ENCODE measurements around the gene CTBP1.

Gene CTBP1

DNA sequence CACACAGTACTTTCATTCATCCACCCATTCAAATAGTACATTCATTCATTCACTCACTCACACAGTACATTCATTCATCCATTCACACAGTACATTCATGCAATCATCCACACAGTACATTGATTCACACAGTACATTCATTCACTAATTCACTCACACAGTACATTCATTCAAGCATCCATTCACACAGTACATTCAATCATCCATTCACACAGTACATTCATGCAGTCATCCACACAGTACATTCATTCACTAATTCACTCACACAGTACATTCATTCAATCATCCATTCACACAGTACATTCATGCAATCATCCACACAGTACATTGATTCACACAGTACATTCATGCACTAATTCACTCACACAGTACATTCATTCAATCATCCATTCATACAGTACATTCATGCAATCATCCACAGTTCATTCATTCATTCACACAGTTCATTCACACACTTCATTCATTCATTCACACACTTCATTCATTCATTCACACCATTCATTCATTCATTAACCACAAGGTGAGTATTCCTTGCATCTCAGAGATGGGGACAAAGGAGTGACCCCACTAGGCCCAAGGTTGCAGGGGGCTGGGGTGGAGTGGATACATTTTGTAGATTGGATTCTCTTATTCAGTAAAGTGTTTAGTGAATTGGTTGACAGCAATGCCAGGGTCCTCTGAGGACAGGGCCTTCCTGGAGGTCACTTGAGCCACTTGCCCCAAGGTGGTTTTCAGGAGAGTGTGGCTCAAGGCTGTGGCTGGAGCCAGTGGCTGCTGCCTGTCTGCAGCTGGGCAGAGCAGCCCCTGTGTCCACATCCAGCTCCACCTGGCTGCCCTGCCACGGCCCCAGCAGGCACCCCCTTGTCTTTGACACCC is 72.3 kb downstream of the CTBP1 start:
- no peaks in the 10 kb centered on the region for H3K36me3 ChIP-seq (ENCODE audit: control insufficient read depth, insufficient read depth, low read length)
- peaks cover 10% of the 10 kb centered on the region for H3K4me1 ChIP-seq (ENCODE audit: control insufficient read depth, insufficient read depth, low read length, poor library complexity, severe bottlenecking)
- H3K27ac ChIP-seq (ENCODE audit: insufficient read depth, low read length, poor library complexity, severe bottlenecking) = no peak overlapping the region
- DNase-seq = no peak
- no peaks in the 10 kb centered on the region for H3K9me3 ChIP-seq (ENCODE audit: control insufficient read depth, low read length)
- no peak overlapping the region for H3K4me3 ChIP-seq (ENCODE audit: insufficient read depth, low read depth, low read length, poor library complexity, severe bottlenecking)
- H3K27me3 ChIP-seq (replicated peaks; ENCODE audit: control insufficient read depth, insufficient read depth, low read length, poor library complexity, severe bottlenecking) = peaks cover 16% of the 10 kb centered on the region

- Histone ChIP-seq H3K9me3 (ENCODE audit: control insufficient read depth, low read length) (no peaks in the 10 kb centered on the region), H3K27ac (ENCODE audit: insufficient read depth, low read length, poor library complexity, severe bottlenecking) (no peak overlapping the region), H3K27me3 (replicated peaks; ENCODE audit: control insufficient read depth, insufficient read depth, low read length, poor library complexity, severe bottlenecking) (peaks cover 26% of the 10 kb centered on the region), H3K4me1 (ENCODE audit: control insufficient read depth, insufficient read depth, low read length, poor library complexity, severe bottlenecking) (peaks cover 16% of the 10 kb centered on the region), H3K36me3 (ENCODE audit: control insufficient read depth, insufficient read depth, low read length) (no peaks in the 10 kb centered on the region), H3K4me3 (ENCODE audit: insufficient read depth, low read depth, low read length, poor library complexity, severe bottlenecking) (no peak overlapping the region)
- DNase-seq = no peak
Observed at GRCh38 chr4:1175635-1176229, 73.2 kb downstream of the CTBP1 start.

DNA sequence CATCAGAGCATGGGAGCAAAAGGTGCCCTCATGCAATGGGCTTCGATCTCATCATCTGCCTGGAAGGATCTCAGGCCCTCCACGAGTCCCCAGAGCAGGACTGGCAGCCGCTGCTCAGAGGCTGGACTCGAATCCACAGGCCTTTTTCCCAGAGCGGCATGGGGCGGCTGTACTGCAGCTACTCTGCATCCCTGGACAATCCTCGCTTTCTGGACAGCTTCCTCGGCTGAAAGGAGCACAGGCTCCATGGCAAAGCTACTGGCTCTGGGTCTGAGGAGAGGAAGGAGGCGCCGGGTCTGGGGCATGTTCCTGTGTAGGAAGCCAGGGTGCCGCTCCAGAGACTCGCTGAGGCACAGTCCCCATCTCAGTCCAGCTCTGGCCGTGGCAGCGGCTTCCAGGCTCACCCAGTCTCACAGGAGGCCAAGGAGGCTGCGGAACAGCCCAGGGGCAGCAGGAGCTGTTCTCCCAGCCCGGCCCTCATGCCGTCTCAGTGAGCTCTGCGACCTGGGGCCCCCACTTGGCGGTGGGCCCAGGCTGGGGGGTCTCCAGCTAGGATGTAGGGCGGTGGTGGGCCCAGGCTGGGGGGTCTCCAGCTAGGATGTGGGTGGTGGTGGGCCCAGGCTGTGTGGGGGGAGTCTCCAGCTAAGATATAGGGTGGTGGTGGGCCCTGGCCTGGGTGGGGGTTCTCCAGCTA is 73.8 kb downstream of the CTBP1 start:
- Histone ChIP-seq H3K27ac (ENCODE audit: insufficient read depth, low read length, poor library complexity, severe bottlenecking) (no peak overlapping the region), H3K27me3 (replicated peaks; ENCODE audit: control insufficient read depth, insufficient read depth, low read length, poor library complexity, severe bottlenecking) (peaks cover 31% of the 10 kb centered on the region), H3K9me3 (ENCODE audit: control insufficient read depth, low read length) (no peaks in the 10 kb centered on the region), H3K36me3 (ENCODE audit: control insufficient read depth, insufficient read depth, low read length) (no peaks in the 10 kb centered on the region), H3K4me1 (ENCODE audit: control insufficient read depth, insufficient read depth, low read length, poor library complexity, severe bottlenecking) (peaks cover 16% of the 10 kb centered on the region), H3K4me3 (ENCODE audit: insufficient read depth, low read depth, low read length, poor library complexity, severe bottlenecking) (no peak overlapping the region)
- no peak for DNase-seq

GRCh38 chr4:1172971-1173757 is 75.8 kb downstream of the CTBP1 start:
- no peak for DNase-seq

GRCh38 chr4:1172228-1172851 is 76.6 kb downstream of the CTBP1 start, which contains the start of gene SPON2:
TSS of gene SPON2 (minus strand) at chr4:1172583.
- Histone ChIP-seq H3K36me3 (ENCODE audit: control insufficient read depth, insufficient read depth, low read length) (no peaks in the 10 kb centered on the region), H3K4me3 (ENCODE audit: insufficient read depth, low read depth, low read length, poor library complexity, severe bottlenecking) (peak within 1 kb of the TSS; percentile 57), H3K27ac (ENCODE audit: insufficient read depth, low read length, poor library complexity, severe bottlenecking) (no peak within 1 kb of the TSS), H3K4me1 (ENCODE audit: control insufficient read depth, insufficient read depth, low read length, poor library complexity, severe bottlenecking) (peaks cover 23% of the 10 kb centered on the region), H3K9me3 (ENCODE audit: control insufficient read depth, low read length) (no peaks in the 10 kb centered on the region), H3K27me3 (replicated peaks; ENCODE audit: control insufficient read depth, insufficient read depth, low read length, poor library complexity, severe bottlenecking) (peaks cover 31% of the 10 kb centered on the region)
- no peak for DNase-seq

More at GRCh38 chr4:1172971-1173757, 75.8 kb downstream of the CTBP1 start:
- Histone ChIP-seq H3K4me1 (ENCODE audit: control insufficient read depth, insufficient read depth, low read length, poor library complexity, severe bottlenecking) (peaks cover 16% of the 10 kb centered on the region), H3K27me3 (replicated peaks; ENCODE audit: control insufficient read depth, insufficient read depth, low read length, poor library complexity, severe bottlenecking) (peaks cover 31% of the 10 kb centered on the region), H3K27ac (ENCODE audit: insufficient read depth, low read length, poor library complexity, severe bottlenecking) (no peak overlapping the region), H3K36me3 (ENCODE audit: control insufficient read depth, insufficient read depth, low read length) (no peaks in the 10 kb centered on the region), H3K9me3 (ENCODE audit: control insufficient read depth, low read length) (no peaks in the 10 kb centered on the region), H3K4me3 (ENCODE audit: insufficient read depth, low read depth, low read length, poor library complexity, severe bottlenecking) (no peak overlapping the region)

DNA sequence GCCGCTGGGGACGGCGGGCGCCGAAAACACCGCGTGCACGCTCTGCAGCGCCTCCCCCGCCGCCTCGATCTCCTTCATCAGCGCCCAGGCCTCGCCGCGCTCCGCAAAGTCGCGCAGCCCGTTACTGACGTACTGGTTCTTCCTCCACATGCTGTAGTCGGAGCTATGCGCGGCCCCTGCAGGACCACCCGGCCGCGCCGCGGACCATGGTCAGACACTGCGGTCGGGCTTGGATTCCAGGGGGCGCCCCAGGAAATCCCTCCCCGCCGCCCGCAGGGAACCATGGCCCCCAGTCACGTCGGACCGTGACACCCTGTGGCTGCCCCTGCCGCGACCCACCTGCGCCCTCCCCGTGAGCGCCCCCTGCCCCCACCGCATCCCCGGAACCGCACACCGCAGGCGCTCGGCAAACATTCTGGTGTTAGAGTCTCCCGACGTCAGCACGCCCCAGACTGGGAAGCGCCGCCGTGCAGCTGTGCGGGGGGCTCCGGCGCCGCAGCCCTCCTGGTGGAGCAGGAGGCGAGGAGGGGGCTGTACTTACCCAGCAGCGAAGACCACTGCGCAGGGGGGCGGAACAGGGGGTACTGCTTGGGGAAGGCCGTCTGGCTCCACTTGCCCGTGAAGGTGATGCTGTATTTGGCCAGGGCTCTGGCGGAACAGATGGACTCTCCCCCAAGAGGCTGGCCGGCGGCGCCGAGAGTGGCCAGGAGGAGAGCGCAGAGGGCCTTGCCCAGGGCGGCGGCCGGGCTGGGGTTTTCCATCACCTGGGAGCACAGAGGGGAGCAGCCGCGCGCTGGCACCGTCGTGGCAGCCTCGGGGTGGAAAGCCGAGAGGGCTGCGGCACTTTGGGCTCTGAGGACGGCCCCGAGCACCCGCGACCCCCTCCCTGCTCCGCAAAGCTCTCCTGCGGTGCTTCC is 77.4 kb downstream of the CTBP1 start:
- no peaks in the 10 kb centered on the region for H3K36me3 ChIP-seq (ENCODE audit: control insufficient read depth, insufficient read depth, low read length)
- no peaks in the 10 kb centered on the region for H3K9me3 ChIP-seq (ENCODE audit: control insufficient read depth, low read length)
- H3K4me3 ChIP-seq (ENCODE audit: insufficient read depth, low read depth, low read length, poor library complexity, severe bottlenecking) = peak overlapping the region; percentile 57
- peaks cover 29% of the 10 kb centered on the region for H3K4me1 ChIP-seq (ENCODE audit: control insufficient read depth, insufficient read depth, low read length, poor library complexity, severe bottlenecking)
- no peak overlapping the region for H3K27ac ChIP-seq (ENCODE audit: insufficient read depth, low read length, poor library complexity, severe bottlenecking)
- peaks cover 31% of the 10 kb centered on the region for H3K27me3 ChIP-seq (replicated peaks; ENCODE audit: control insufficient read depth, insufficient read depth, low read length, poor library complexity, severe bottlenecking)
- peak; percentile 31 to 42 (median 33) for DNase-seq

DNA sequence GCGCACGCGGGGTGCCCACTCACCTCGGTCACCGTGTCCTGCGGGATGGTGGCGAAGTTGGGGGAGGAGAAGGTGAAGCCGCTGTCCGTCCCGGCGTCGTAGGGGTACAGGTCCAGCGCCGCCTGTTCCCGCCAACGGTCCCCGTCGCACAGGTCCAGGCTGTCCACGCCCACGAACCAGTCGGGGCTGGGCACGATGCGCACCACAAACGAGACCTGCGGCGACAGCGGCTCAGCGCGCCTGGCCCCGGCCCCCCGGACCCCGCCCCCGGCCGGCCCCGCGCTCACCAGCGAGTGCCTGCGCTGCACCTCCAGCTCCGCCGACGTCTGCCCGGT is 78.0 kb downstream of the CTBP1 start:
- peaks cover 31% of the 10 kb centered on the region for H3K27me3 ChIP-seq (replicated peaks; ENCODE audit: control insufficient read depth, insufficient read depth, low read length, poor library complexity, severe bottlenecking)
- no peaks in the 10 kb centered on the region for H3K9me3 ChIP-seq (ENCODE audit: control insufficient read depth, low read length)
- H3K36me3 ChIP-seq (ENCODE audit: control insufficient read depth, insufficient read depth, low read length) = no peaks in the 10 kb centered on the region
- peak overlapping the region; percentile 57 for H3K4me3 ChIP-seq (ENCODE audit: insufficient read depth, low read depth, low read length, poor library complexity, severe bottlenecking)
- H3K27ac ChIP-seq (ENCODE audit: insufficient read depth, low read length, poor library complexity, severe bottlenecking) = no peak overlapping the region
- DNase-seq = no peak
- peaks cover 29% of the 10 kb centered on the region for H3K4me1 ChIP-seq (ENCODE audit: control insufficient read depth, insufficient read depth, low read length, poor library complexity, severe bottlenecking)

- H3K9me3 ChIP-seq (ENCODE audit: control insufficient read depth, low read length) = no peaks in the 10 kb centered on the region
- DNase-seq = no peak
- no peak overlapping the region for H3K4me3 ChIP-seq (ENCODE audit: insufficient read depth, low read depth, low read length, poor library complexity, severe bottlenecking)
- H3K27me3 ChIP-seq (replicated peaks; ENCODE audit: control insufficient read depth, insufficient read depth, low read length, poor library complexity, severe bottlenecking) = peaks cover 31% of the 10 kb centered on the region
- H3K36me3 ChIP-seq (ENCODE audit: control insufficient read depth, insufficient read depth, low read length) = no peaks in the 10 kb centered on the region
- H3K4me1 ChIP-seq (ENCODE audit: control insufficient read depth, insufficient read depth, low read length, poor library complexity, severe bottlenecking) = peaks cover 29% of the 10 kb centered on the region
- H3K27ac ChIP-seq (ENCODE audit: insufficient read depth, low read length, poor library complexity, severe bottlenecking) = no peak overlapping the region
Observed at GRCh38 chr4:1170156-1170975, 78.6 kb downstream of the CTBP1 start.

All from effector memory CD4-positive, alpha-beta T cell (primary cell).